ENCODE results near the gene DAB1.

Gene DAB1

DNA sequence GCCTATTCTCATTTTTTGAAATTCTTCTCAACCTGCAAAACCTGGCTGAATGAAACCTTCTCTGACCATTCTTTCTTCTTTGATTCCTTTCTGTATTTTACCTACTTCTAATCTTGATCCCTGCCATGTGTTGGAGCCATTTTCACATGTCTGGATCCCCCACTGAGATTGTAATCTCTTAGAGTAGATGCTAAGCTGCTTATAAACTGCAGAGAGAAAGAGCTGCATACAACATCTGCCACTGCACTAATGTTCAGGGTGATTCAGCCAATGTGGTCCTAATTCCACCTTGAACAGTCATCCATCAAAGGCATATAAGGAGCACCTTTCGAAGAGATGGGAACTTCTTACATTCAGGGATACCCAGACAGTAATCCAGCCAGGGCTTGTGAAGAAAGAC lies 16.2 kb upstream of the DAB1 start:
- TF ChIP-seq, protein P1, sequence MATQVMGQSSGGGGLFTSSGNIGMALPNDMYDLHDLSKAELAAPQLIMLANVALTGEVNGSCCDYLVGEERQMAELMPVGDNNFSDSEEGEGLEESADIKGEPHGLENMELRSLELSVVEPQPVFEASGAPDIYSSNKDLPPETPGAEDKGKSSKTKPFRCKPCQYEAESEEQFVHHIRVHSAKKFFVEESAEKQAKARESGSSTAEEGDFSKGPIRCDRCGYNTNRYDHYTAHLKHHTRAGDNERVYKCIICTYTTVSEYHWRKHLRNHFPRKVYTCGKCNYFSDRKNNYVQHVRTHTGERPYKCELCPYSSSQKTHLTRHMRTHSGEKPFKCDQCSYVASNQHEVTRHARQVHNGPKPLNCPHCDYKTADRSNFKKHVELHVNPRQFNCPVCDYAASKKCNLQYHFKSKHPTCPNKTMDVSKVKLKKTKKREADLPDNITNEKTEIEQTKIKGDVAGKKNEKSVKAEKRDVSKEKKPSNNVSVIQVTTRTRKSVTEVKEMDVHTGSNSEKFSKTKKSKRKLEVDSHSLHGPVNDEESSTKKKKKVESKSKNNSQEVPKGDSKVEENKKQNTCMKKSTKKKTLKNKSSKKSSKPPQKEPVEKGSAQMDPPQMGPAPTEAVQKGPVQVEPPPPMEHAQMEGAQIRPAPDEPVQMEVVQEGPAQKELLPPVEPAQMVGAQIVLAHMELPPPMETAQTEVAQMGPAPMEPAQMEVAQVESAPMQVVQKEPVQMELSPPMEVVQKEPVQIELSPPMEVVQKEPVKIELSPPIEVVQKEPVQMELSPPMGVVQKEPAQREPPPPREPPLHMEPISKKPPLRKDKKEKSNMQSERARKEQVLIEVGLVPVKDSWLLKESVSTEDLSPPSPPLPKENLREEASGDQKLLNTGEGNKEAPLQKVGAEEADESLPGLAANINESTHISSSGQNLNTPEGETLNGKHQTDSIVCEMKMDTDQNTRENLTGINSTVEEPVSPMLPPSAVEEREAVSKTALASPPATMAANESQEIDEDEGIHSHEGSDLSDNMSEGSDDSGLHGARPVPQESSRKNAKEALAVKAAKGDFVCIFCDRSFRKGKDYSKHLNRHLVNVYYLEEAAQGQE (IDR thresholded peaks at IDR 0.05; ENCODE audit: insufficient replicate concordance, low read depth): no peak
- TF ChIP-seq SPI1 (IDR thresholded peaks at IDR 0.05; ENCODE audit: borderline replicate concordance, low read depth) (no peak), POLR2AphosphoS5 (IDR thresholded peaks at IDR 0.05; ENCODE audit: low read depth) (no peak), GABPA (IDR thresholded peaks at IDR 0.05; ENCODE audit: low read depth) (no peak)
- TF ChIP-seq, protein P2, sequence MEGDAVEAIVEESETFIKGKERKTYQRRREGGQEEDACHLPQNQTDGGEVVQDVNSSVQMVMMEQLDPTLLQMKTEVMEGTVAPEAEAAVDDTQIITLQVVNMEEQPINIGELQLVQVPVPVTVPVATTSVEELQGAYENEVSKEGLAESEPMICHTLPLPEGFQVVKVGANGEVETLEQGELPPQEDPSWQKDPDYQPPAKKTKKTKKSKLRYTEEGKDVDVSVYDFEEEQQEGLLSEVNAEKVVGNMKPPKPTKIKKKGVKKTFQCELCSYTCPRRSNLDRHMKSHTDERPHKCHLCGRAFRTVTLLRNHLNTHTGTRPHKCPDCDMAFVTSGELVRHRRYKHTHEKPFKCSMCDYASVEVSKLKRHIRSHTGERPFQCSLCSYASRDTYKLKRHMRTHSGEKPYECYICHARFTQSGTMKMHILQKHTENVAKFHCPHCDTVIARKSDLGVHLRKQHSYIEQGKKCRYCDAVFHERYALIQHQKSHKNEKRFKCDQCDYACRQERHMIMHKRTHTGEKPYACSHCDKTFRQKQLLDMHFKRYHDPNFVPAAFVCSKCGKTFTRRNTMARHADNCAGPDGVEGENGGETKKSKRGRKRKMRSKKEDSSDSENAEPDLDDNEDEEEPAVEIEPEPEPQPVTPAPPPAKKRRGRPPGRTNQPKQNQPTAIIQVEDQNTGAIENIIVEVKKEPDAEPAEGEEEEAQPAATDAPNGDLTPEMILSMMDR (IDR thresholded peaks at IDR 0.05; ENCODE audit: insufficient read depth, low read length): no peak
- no peak overlapping the region for H3K27ac ChIP-seq (replicated peaks)
- H3K4me3 ChIP-seq (replicated peaks; ENCODE audit: insufficient read depth, low read length): no peak overlapping the region
- DNase-seq (ENCODE audit: low read depth in 1 of 2, low spot score in 1 of 2): no peak
- H3K27me3 ChIP-seq (ENCODE audit: insufficient read depth, poor library complexity, severe bottlenecking): no peaks in the 10 kb centered on the region

DNA sequence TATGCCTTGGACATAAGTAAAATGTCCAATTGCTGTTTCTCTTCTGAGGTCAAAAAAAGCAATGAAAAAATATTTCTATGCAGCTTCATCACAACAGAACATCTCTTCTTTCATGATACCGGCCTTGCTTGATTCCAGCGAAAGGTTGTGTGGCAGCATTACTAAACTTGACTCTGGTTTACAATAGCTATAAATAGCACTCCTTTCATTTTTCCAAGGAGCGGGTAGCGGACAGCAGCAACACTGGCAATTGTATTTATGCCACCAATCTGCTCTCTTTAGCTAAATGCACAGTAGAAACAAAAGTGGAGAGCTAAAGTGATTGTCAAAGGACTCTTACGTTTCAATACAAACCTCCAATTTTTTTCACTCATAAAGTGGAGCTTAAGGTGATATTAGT lies 7.5 kb upstream of the DAB1 start:
- H3K4me3 ChIP-seq (replicated peaks; ENCODE audit: insufficient read depth, low read length): no peak overlapping the region
- TF ChIP-seq GABPA (IDR thresholded peaks at IDR 0.05; ENCODE audit: low read depth) (no peak), SPI1 (IDR thresholded peaks at IDR 0.05; ENCODE audit: borderline replicate concordance, low read depth) (no peak), POLR2AphosphoS5 (IDR thresholded peaks at IDR 0.05; ENCODE audit: low read depth) (no peak)
- TF ChIP-seq, protein P1 (IDR thresholded peaks at IDR 0.05; ENCODE audit: insufficient replicate concordance, low read depth): no peak
- TF ChIP-seq, protein P2 (IDR thresholded peaks at IDR 0.05; ENCODE audit: insufficient read depth, low read length): no peak
- no peak overlapping the region for H3K27ac ChIP-seq (replicated peaks)
- H3K27me3 ChIP-seq (ENCODE audit: insufficient read depth, poor library complexity, severe bottlenecking): no peaks in the 10 kb centered on the region
- DNase-seq (ENCODE audit: low read depth in 1 of 2, low spot score in 1 of 2): no peak

DNA sequence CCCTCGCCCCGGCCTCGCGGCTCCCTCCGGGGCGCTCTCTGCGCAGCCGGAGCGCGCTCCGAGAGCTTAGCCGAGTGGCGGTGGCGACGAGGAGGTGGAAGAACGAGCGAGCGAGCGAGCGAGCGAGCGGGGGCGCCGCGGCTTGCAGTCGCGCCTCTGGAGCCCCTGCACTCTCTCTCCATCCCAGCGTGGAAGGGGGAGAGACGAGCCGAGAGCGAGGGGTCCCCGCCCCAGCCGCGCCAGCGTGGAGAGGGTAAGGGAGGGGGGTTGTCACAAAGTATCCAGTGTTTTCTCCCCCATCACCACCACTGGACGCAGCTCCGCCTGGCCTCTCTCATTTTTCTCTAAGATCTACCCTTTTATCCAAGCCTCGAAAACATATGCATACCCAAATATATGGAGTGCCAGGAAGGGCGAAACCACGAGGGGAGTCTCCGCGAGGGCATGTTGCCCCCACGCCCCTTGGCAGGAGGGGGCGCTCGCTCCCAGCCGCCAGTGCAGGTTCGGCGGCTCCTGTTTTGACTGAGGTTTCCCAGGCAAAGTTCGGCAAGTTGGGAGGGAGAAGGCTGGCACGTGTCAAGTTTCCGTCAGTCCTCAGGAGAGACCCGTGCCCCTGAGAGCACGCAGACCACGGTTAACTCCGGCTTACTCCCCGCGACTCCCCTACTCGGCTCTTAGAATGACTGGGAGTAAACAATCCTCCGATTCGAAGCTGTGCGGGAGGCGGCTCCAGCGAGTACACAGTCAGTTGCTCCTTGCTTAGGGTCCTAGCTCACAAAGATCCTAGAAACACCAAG lies 569 bp upstream of the DAB1 start:
- no peak overlapping the region for H3K27ac ChIP-seq (replicated peaks)
- no peak for TF ChIP-seq SPI1 (IDR thresholded peaks at IDR 0.05; ENCODE audit: borderline replicate concordance, low read depth)
- TF ChIP-seq, protein P1 (IDR thresholded peaks at IDR 0.05; ENCODE audit: insufficient replicate concordance, low read depth): no peak
- TF ChIP-seq, protein P2 (IDR thresholded peaks at IDR 0.05; ENCODE audit: insufficient read depth, low read length): no peak
- TF ChIP-seq GABPA (IDR thresholded peaks at IDR 0.05; ENCODE audit: low read depth): no peak
- TF ChIP-seq POLR2AphosphoS5 (IDR thresholded peaks at IDR 0.05; ENCODE audit: low read depth): no peak
- DNase-seq (ENCODE audit: low read depth in 1 of 2, low spot score in 1 of 2): no peak
- peaks cover 44% of the 10 kb centered on the region for H3K27me3 ChIP-seq (ENCODE audit: insufficient read depth, poor library complexity, severe bottlenecking)
- H3K4me3 ChIP-seq (replicated peaks; ENCODE audit: insufficient read depth, low read length): no peak overlapping the region

Data from HL-60 (cell line).